Islet precursor cell (in vitro differentiated cells): ENCODE measurements around the gene BTBD9.
"Not testable (repeated sequence)": the region's sequence is repeated elsewhere in the genome, so short reads cannot be mapped to it uniquely, and the experiment has no call there.

Source experiments
- DNase-seq: peaks from one replicate; pipeline ENCODE4 v3.0.0-alpha.2; 2018

Gene BTBD9

GRCh38 chr6:38370653-38371601 lies 268.8 kb downstream of the BTBD9 start:
- no peak for DNase-seq

GRCh38 chr6:38367231-38367630 lies 272.5 kb downstream of the BTBD9 start:
- no peak for DNase-seq

GRCh38 chr6:38366234-38366633 lies 273.5 kb downstream of the BTBD9 start:
- no peak for DNase-seq

- no peak for DNase-seq
Measured at GRCh38 chr6:38364775-38365174, 275.0 kb downstream of the BTBD9 start.

- DNase-seq = no peak
Measured at GRCh38 chr6:38364127-38364526, 275.6 kb downstream of the BTBD9 start.

GRCh38 chr6:38355519-38355918 lies 284.2 kb downstream of the BTBD9 start:
- no peak for DNase-seq

- no peak for DNase-seq
Measured at GRCh38 chr6:38354905-38355304, 284.8 kb downstream of the BTBD9 start.

- no peak for DNase-seq
Measured at GRCh38 chr6:38354037-38354381, 285.7 kb downstream of the BTBD9 start.

GRCh38 chr6:38353310-38354036 lies 286.3 kb downstream of the BTBD9 start:
- no peak for DNase-seq

- no peak for DNase-seq
Measured at GRCh38 chr6:38352636-38353035, 287.1 kb downstream of the BTBD9 start.

GRCh38 chr6:38350942-38351341 lies 288.8 kb downstream of the BTBD9 start:
- no peak for DNase-seq

- no peak for DNase-seq
Measured at GRCh38 chr6:38350220-38350619, 289.5 kb downstream of the BTBD9 start.

- DNase-seq = no peak
Measured at GRCh38 chr6:38349795-38350194, 289.9 kb downstream of the BTBD9 start.

- no peak for DNase-seq
Measured at GRCh38 chr6:38349221-38349620, 290.5 kb downstream of the BTBD9 start.

- DNase-seq = no peak
Measured at GRCh38 chr6:38348371-38348770, 291.4 kb downstream of the BTBD9 start.

- not testable (repeated sequence) for DNase-seq
Measured at GRCh38 chr6:38347829-38348228, 291.9 kb downstream of the BTBD9 start.

- DNase-seq = no peak
Measured at GRCh38 chr6:38346291-38347079, 293.2 kb downstream of the BTBD9 start.

GRCh38 chr6:38345586-38345985 lies 294.1 kb downstream of the BTBD9 start:
- DNase-seq = no peak

- DNase-seq = no peak
Measured at GRCh38 chr6:38341496-38341895, 298.2 kb downstream of the BTBD9 start.

GRCh38 chr6:38339914-38340313 lies 299.8 kb downstream of the BTBD9 start:
- DNase-seq = no peak

- DNase-seq = no peak
Measured at GRCh38 chr6:38337819-38338465, 301.8 kb downstream of the BTBD9 start.

GRCh38 chr6:38336922-38337321 lies 302.8 kb downstream of the BTBD9 start:
- no peak for DNase-seq

- DNase-seq = no peak
Measured at GRCh38 chr6:38326837-38327236, 312.9 kb downstream of the BTBD9 start.
